Measurements from ENCODE around the gene ASAP3. TPM values are rescaled to one million over a fixed set of nuclear protein-coding genes. Genes with fewer than 3 reads are reported as not detected.

The ASAP3 gene
- total and polyA plus RNA-seq, 2 of the 4 experiments (the other 2 are of a cell fraction), result 18.6 to 18.8 TPM

DNA sequence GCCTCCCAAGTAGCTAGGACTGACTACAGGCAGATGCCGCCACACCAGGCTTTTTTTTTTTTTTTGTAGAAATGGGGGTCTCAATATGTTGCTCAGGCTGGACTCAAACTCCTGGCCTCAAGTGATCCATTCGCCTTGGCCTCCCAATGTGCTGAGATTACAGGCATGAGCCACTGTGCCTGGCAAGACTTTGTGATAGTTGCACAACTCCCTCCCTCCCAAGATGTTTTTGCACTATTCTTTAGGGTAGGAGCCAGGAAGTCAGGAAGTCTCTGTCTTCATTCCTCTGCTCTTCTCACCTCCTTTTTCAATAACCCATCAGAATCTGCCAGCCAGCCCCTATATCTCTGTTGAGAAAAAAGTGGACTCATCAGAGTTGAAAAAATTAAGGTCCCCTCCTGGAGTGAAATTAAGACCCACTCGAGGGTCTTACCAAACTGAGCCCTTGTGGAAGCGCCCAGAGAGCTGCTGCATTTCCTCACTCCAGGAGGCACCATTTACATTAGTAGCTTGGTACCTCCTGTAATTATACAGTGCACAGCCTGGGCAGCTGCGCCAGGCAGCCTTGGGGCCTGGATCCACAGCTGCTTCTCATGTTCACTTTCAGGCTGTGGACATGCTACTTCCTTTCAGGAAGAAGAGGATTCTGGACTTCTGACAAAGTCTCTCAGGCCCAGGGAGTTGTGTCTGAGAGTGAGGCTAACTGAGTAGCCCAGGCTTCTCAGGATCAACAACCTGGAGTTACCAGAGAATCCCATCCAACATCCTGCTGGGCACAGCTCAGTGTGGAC is 83.5 kb downstream of the ASAP3 start:
- no CpG with 5 or more reads among the region's 5 CpGs for WGBS, 2 experiments (ENCODE audit: extremely low coverage in 2 of 2, insufficient read length in 1 of 2)
- H4K91ac ChIP-seq (ENCODE audit: insufficient read depth, low read depth, low read length), result peak overlapping the region; percentile 65; the same call in 1 of the 2 replicates
- peak overlapping the region; percentile 44 for H3K14ac ChIP-seq (replicated peaks; ENCODE audit: low read depth, low read length)
- no peak overlapping the region for H3K23ac ChIP-seq (ENCODE audit: low read depth, low read length)
- no peak overlapping the region for H3K4me2 ChIP-seq (ENCODE audit: low read depth, low read length)
- peak overlapping the region; percentile 18 for H3K18ac ChIP-seq (ENCODE audit: low read depth, low read length)
- no peak overlapping the region for H3K56ac ChIP-seq (ENCODE audit: extremely low read depth, insufficient read depth, low read length)
- peak; percentile 45 for DNase-seq
- peak overlapping the region; percentile 48 for H2AK5ac ChIP-seq (ENCODE audit: low read depth, low read length)
- H4K20me1 ChIP-seq (ENCODE audit: insufficient read depth, low read length), result peaks cover 3% of the 10 kb centered on the region; the same call in 1 of the 2 replicates
- peak overlapping the region; percentile 60 for H3K4ac ChIP-seq (ENCODE audit: low read depth, low read length)
- H2BK5ac ChIP-seq (ENCODE audit: low read depth, low read length, poor library complexity, severe bottlenecking), result peak overlapping the region; percentile 42
- dilution Hi-C loops (cut with HindIII; ENCODE audit: low sequenced_read_pairs, unreplicated experiment) (no loop called here), intact Hi-C loops (cut with micrococcal nuclease) (loop anchor here (5.0 kb wide), 2 partner anchors 118 to 423 kb away; no protein-coding TSS in a partner anchor), in situ Hi-C loops (cut with MboI; ENCODE audit: low sequenced_read_pairs) (no loop called here)
- TF ChIP-seq NFE2L2 (IDR thresholded peaks at IDR 0.05; ENCODE audit: low read depth, low read length) (no peak), CEBPB (IDR thresholded peaks at IDR 0.05; ENCODE audit: low read depth, low read length) (peak; percentile 76), USF2 (IDR thresholded peaks at IDR 0.05; ENCODE audit: low read depth, low read length) (no peak), SMC3 (IDR thresholded peaks at IDR 0.05; ENCODE audit: low read depth, low read length) (no peak)
- no peaks in the 10 kb centered on the region for H3K27me3 ChIP-seq (ENCODE audit: control insufficient read depth, insufficient read depth, low read length)
- H2BK20ac ChIP-seq (ENCODE audit: low read depth, low read length), result peak overlapping the region; percentile 65; the same call in 1 of the 2 replicates
- H3K9me3 ChIP-seq (ENCODE audit: control insufficient read depth, insufficient read depth, low read length), result no peaks in the 10 kb centered on the region
- H3K9me1 ChIP-seq (ENCODE audit: insufficient read depth, low read length), result peaks cover 18% of the 10 kb centered on the region
- H4K5ac ChIP-seq (ENCODE audit: low read depth, low read length), result peak overlapping the region; percentile 36
- BruUV-seq (replicated peaks), result no TSS peak
- ChIA-PET CTCF (no interaction called here), POLR2A (ENCODE audit: unreplicated experiment) (no interaction called here)
- H3K79me1 ChIP-seq (ENCODE audit: low read depth in 1 of 2, low read length in 2 of 2), result 0 out of 4 replicates have a peak, but pooled peaks cover 0 to under 1% of the 10 kb centered on the region in 2 experiments
- peaks cover 21% of the 10 kb centered on the region for H3K4me1 ChIP-seq (ENCODE audit: control insufficient read depth, insufficient read depth, low read length)
- peak overlapping the region; percentile 34 for H2AK9ac ChIP-seq (replicated peaks; ENCODE audit: low read depth, low read length, poor library complexity)
- H3K9ac ChIP-seq (ENCODE audit: low read depth, low read length), result no peak overlapping the region
- peak; percentile 13 for ATAC-seq (ENCODE audit: low read depth)
- H2BK15ac ChIP-seq (ENCODE audit: low read depth, low read length), result peak overlapping the region; percentile 68; the same call in 1 of the 3 replicates
- peak overlapping the region; percentile 67 for H2AFZ ChIP-seq (replicated peaks; ENCODE audit: low read length, poor library complexity)
- no peaks in the 10 kb centered on the region for H3K36me3 ChIP-seq (ENCODE audit: control insufficient read depth, insufficient read depth, low read length)
- peak overlapping the region; percentile 74 for H2BK120ac ChIP-seq (ENCODE audit: low read depth, low read length)
- peak overlapping the region in 1 of 2 experiments; percentile 65; a peak in 1 of 4 replicates for H4K8ac ChIP-seq (ENCODE audit: low read depth in 2 of 2, low read length in 2 of 2)
- H3K27ac ChIP-seq (ENCODE audit: insufficient read depth, low read length), result peak overlapping the region; percentile 10; the same call in 1 of the 2 replicates
- no peak overlapping the region for H3K4me3 ChIP-seq (ENCODE audit: insufficient read depth, low read depth, low read length)
